K562 (cell line): ENCODE measurements around the gene SMC4. TPM values are rescaled to one million over a fixed set of nuclear protein-coding genes. Genes with fewer than 3 reads are reported as not detected.

Experiments used
- ARID3A ChIP-seq: IDR thresholded peaks from 2 replicates; pipeline ENCODE4 v1.6.1; 2012; ENCODE audit warnings: low read depth, low read length, improper control_type of control experiment, borderline replicate concordance
- ATF7 ChIP-seq: fragments of 450-650 bp; IDR thresholded peaks from 2 replicates; pipeline ENCODE4 v1.7.1; 2014; ENCODE audit warnings: mild to moderate bottlenecking, moderate library complexity
- C11orf30 ChIP-seq: fragments of 450-650 bp; IDR thresholded peaks from 2 replicates; pipeline ENCODE4 v1.6.1; 2016; ENCODE audit warnings: low read depth, mild to moderate bottlenecking
- COPS2 ChIP-seq: fragments of 450-650 bp; conservative IDR thresholded peaks from 2 replicates; pipeline ENCODE4 v1.6.1; 2016; ENCODE audit warnings: mild to moderate bottlenecking, moderate library complexity
- EZH2 ChIP-seq: IDR thresholded peaks from 2 replicates; pipeline ENCODE4 v1.6.1; 2012; ENCODE audit warnings: low read depth, mild to moderate bottlenecking, inconsistent platforms, low read length, borderline replicate concordance
- GMEB1 ChIP-seq: fragments of 250-450 bp; sonication (Bioruptor Pico); IDR thresholded peaks from 2 replicates; pipeline ENCODE4 v1.4.0; 2020; ENCODE audit warnings: mild to moderate bottlenecking
- HMGN3 ChIP-seq: IDR thresholded peaks from 2 replicates; pipeline ENCODE4 v1.6.1; 2011; ENCODE audit warnings: borderline replicate concordance, low read depth, mild to moderate bottlenecking, mixed read lengths, low read length; ENCODE audit not compliant: insufficient read length; ENCODE audit errors: extremely low read depth
- MYBL2 ChIP-seq, 2 experiments: fragments of 450-650 bp in 1 of 2; sonication (generic) in 1 of 2; formaldehyde crosslinking in 1 of 2; IDR thresholded peaks; 2 replicates each; pipeline versions ENCODE4 v1.6.1 to v1.8.1; 2017 to 2022; ENCODE audit warnings: borderline replicate concordance in 1 of 2, inconsistent platforms in 1 of 2, low read depth in 1 of 2, mild to moderate bottlenecking in 1 of 2, missing genetic modification reagents in 1 of 2, moderate library complexity in 1 of 2
- NR1H2 ChIP-seq: sonication (generic); formaldehyde crosslinking; IDR thresholded peaks from 2 replicates; pipeline ENCODE4 v1.4.0; 2020; ENCODE audit warnings: mild to moderate bottlenecking, missing genetic modification reagents
- NRF1 ChIP-seq, 2 experiments: fragments of 450-650 bp; IDR thresholded peaks in 1 of 2; conservative IDR thresholded peaks in 1 of 2; 2 replicates each; pipeline ENCODE4 v1.6.1; 2014; ENCODE audit warnings: mild to moderate bottlenecking in 2 of 2
- RBBP5 ChIP-seq: fragments of 200-600 bp; sonication (generic); IDR thresholded peaks from 2 replicates; pipeline ENCODE4 v1.6.1; 2012; ENCODE audit warnings: borderline replicate concordance, mild to moderate bottlenecking, low read length, control low read depth, inconsistent platforms; ENCODE audit not compliant: insufficient read depth, poor library complexity, severe bottlenecking
- TCF3 ChIP-seq: sonication (generic); formaldehyde crosslinking; IDR thresholded peaks from 2 replicates; pipeline ENCODE4 v1.4.0; 2020; ENCODE audit warnings: mild to moderate bottlenecking, missing genetic modification reagents
- ZNF407 ChIP-seq: fragments of 450-650 bp; IDR thresholded peaks from 2 replicates; pipeline ENCODE4 v1.6.1; 2016; ENCODE audit warnings: low read depth
- ZNF639 ChIP-seq, 2 experiments: fragments of 200-800 bp in 1 of 2; sonication (Bioruptor generic) in 1 of 2; sonication (generic) in 1 of 2; formaldehyde crosslinking in 1 of 2; IDR thresholded peaks in 1 of 2; conservative IDR thresholded peaks in 1 of 2; 2 replicates each; pipeline versions ENCODE4 v1.5.0 to v1.6.1; 2016 to 2020; ENCODE audit warnings: missing compliant biosample characterization in 1 of 2, missing genetic modification characterization in 1 of 2, missing genetic modification reagents in 1 of 2
- polyA plus RNA-seq, 8 experiments: library from polyadenylated mRNA; depleted of rRNA in 4 of 8; stranded (reverse) in 5 of 8; unstranded in 3 of 8; fragments of >200 nt; fragmentation: Nextera tagmentation in 2 of 8; fragmentation: Illumina TruSeq in 1 of 8; extraction: Ambion mirVana in 2 of 8; extraction: Trizol in 1 of 8; gene quantifications; 2 replicates each; pipeline versions ENCODE4 v1.2.1 to v1.2.3, GENCODE V29; 2011 to 2014; ENCODE audit warnings: inconsistent platforms in 1 of 8, missing spikeins in 1 of 8
- total RNA-seq, 7 experiments: library from RNA; depleted of rRNA in 6 of 7; stranded (reverse); fragments of >200 nt in 6 of 7; fragmentation: Illumina TruSeq in 2 of 7; extraction: Trizol in 2 of 7; gene quantifications; 2 replicates each; pipeline versions ENCODE4 v1.2.1 to v1.2.3, GENCODE V29; 2011 to 2021; ENCODE audit warnings: low replicate concordance in 1 of 7

SMC4 gene
- total and polyA plus RNA-seq, 9 of the 15 experiments (the other 6 are each of a cell fraction or from before 2014, with no cell fraction given), result 87.9 to 347 (median 176) TPM

GRCh38 chr3:160400702-160401150, 1.3 kb downstream of the SMC4 start (continued):
- TF ChIP-seq C11orf30, result no peak
- TF ChIP-seq COPS2, result no peak
- TF ChIP-seq ZNF639 (CRISPR knock-in tag; conservative IDR thresholded peaks at IDR 0.05 in 1 of 2, IDR thresholded peaks at IDR 0.05 in 1 of 2), result no peak
- no peak for TF ChIP-seq NR1H2 (CRISPR knock-in tag)
- no peak for TF ChIP-seq ARID3A
- no peak for TF ChIP-seq ZNF407
- no peak for TF ChIP-seq ATF7
- peak; percentile 51 for TF ChIP-seq HMGN3
- no peak for TF ChIP-seq TCF3
- TF ChIP-seq NRF1 (conservative IDR thresholded peaks at IDR 0.05 in 1 of 2, IDR thresholded peaks at IDR 0.05 in 1 of 2), result no peak
- no peak for TF ChIP-seq EZH2
- no peak for TF ChIP-seq GMEB1 (CRISPR knock-in tag)
- peak; percentile 87 for TF ChIP-seq RBBP5
- no peak for TF ChIP-seq MYBL2 (IDR thresholded peaks at IDR 0.05; ENCODE audit: low read depth)
- TF ChIP-seq MYBL2 (CRISPR knock-in tag; IDR thresholded peaks at IDR 0.05; ENCODE audit: borderline replicate concordance), result no peak
